HepG2 (cell line): Measurements from ENCODE around the gene CHML. TPM values are rescaled to one million over a fixed set of nuclear protein-coding genes. Genes with fewer than 3 reads are reported as not detected.

ENCODE experiments used
- ATAC-seq: fragments of 200-7000 bp; cut with Tn5 transposase; 3 replicates; pipeline ENCODE4 v1.9.1; 2020; ENCODE audit warnings: mild to moderate bottlenecking, moderate library complexity
- BruUV-seq: library from RNA; stranded (reverse); fragments of 400-500 nt; replicated peaks from 2 replicates; lab custom pipeline; 2021; lab: Mats Ljungman, UMichigan
- CTCF ChIA-PET: fragments of 300-600 bp; formaldehyde crosslinking; extraction: SDS; loops from one replicate; lab custom pipeline; 2021; ENCODE audit warnings: low total read pairs, inconsistent platforms, low intra/inter-chr PET ratio; lab: Yijun Ruan, JAX
- POLR2A ChIA-PET: fragments of 350-600 bp; sonication (Branson Sonifier 250); formaldehyde crosslinking; loops from one replicate; lab custom pipeline; 2020; ENCODE audit warnings: antibody characterized with exemption, inconsistent platforms; lab: Yijun Ruan, JAX
- DNase-seq: peaks from one replicate; pipeline ENCODE4 v3.0.0-alpha.2; 2015; ENCODE audit warnings: low spot score
- FAIRE-seq: peaks from 3 replicates; lab custom pipeline; 2011; peaks lifted over from hg19 to GRCh38; lab: Jason Lieb, UNC
- H2AFZ ChIP-seq: one replicate; pipeline ENCODE4 v1.6.1; 2011; ENCODE audit warnings: low read length, inconsistent platforms
- H3K27ac ChIP-seq: fragments of 300-600 bp; 3 replicates; pipeline ENCODE4 v1.8.0; 2011; ENCODE audit warnings: mixed run types, mild to moderate bottlenecking, mixed read lengths, low read length, inconsistent platforms; ENCODE audit not compliant: insufficient read depth; ENCODE audit errors: extremely low read length
- H3K27me3 ChIP-seq, 2 experiments: fragments of 200-600 bp in 1 of 2; 2 replicates in 1 of 2; 3 replicates in 1 of 2; pipeline versions ENCODE4 v1.6.0 to v1.8.0; 2011; ENCODE audit warnings: low read length in 2 of 2, mild to moderate bottlenecking in 2 of 2, moderate library complexity in 2 of 2, inconsistent platforms in 1 of 2; ENCODE audit not compliant: insufficient read depth in 2 of 2, control insufficient read depth in 1 of 2
- H3K36me3 ChIP-seq, 2 experiments: fragments of 200-600 bp in 1 of 2; replicated peaks in 1 of 2; 2 replicates in 1 of 2; 3 replicates in 1 of 2; pipeline versions ENCODE4 v1.5.1 to v1.8.0; 2011; ENCODE audit warnings: low read length in 2 of 2, inconsistent platforms in 1 of 2; ENCODE audit not compliant: insufficient read depth in 2 of 2, control insufficient read depth in 1 of 2
- H3K4me1 ChIP-seq: 2 replicates; pipeline ENCODE4 v1.5.1; 2012; ENCODE audit warnings: low read length, inconsistent platforms; ENCODE audit not compliant: insufficient read depth
- H3K4me2 ChIP-seq: 2 replicates; pipeline ENCODE4 v1.6.0; 2011; ENCODE audit warnings: low read depth, low read length, inconsistent platforms
- H3K4me3 ChIP-seq, 3 experiments: fragments of 200-600 bp in 1 of 3; sonication (generic), shearing (Covaris generic) in 1 of 3; replicated peaks in 1 of 3; 2 replicates each; pipeline ENCODE4 v1.5.1; 2011 to 2016; ENCODE audit warnings: low read length in 3 of 3, inconsistent platforms in 2 of 3, low read depth in 2 of 3, mild to moderate bottlenecking in 2 of 3, control low read depth in 1 of 3, mixed read lengths in 1 of 3; ENCODE audit not compliant: insufficient read depth in 1 of 3
- H3K79me2 ChIP-seq: one replicate; pipeline ENCODE4 v1.6.1; 2011; ENCODE audit warnings: low read length, inconsistent platforms; ENCODE audit not compliant: insufficient read depth
- H3K9ac ChIP-seq: 2 replicates; pipeline ENCODE4 v1.6.0; 2011; ENCODE audit warnings: mild to moderate bottlenecking, low read depth, low read length, inconsistent platforms; ENCODE audit not compliant: insufficient read depth
- H3K9me3 ChIP-seq: 2 replicates; pipeline ENCODE4 v1.5.1; 2012; ENCODE audit warnings: mild to moderate bottlenecking, low read length
- H4K20me1 ChIP-seq: 2 replicates; pipeline ENCODE4 v1.6.0; 2011; ENCODE audit warnings: inconsistent platforms, mild to moderate bottlenecking, low read length, moderate library complexity; ENCODE audit not compliant: insufficient read depth
- EP300 ChIP-seq, 3 experiments: sonication (generic) in 1 of 3; formaldehyde crosslinking in 1 of 3; IDR thresholded peaks; 2 replicates each; pipeline versions ENCODE4 v1.5.1 to v1.6.1; 2011 to 2020; ENCODE audit warnings: low read depth in 2 of 3, low read length in 2 of 3, borderline replicate concordance in 1 of 3, improper control_type of control experiment in 1 of 3, mild to moderate bottlenecking in 1 of 3, missing genetic modification reagents in 1 of 3, moderate library complexity in 1 of 3
- MED1 ChIP-seq: sonication (generic); formaldehyde crosslinking; IDR thresholded peaks from 2 replicates; pipeline ENCODE4 v1.4.0; 2020; ENCODE audit warnings: missing genetic modification reagents
- NCOA2 ChIP-seq: sonication (generic); formaldehyde crosslinking; IDR thresholded peaks from 2 replicates; pipeline ENCODE4 v1.8.0; 2022; ENCODE audit warnings: inconsistent platforms
- PAX8 ChIP-seq: sonication (generic); formaldehyde crosslinking; IDR thresholded peaks from 2 replicates; pipeline ENCODE4 v1.8.0; 2022; ENCODE audit warnings: mild to moderate bottlenecking, missing genetic modification reagents, borderline replicate concordance
- SAP130 ChIP-seq: IDR thresholded peaks from 2 replicates; pipeline ENCODE4 v1.6.1; 2016; ENCODE audit warnings: low read depth
- SKI ChIP-seq: fragments of 450-650 bp; IDR thresholded peaks from one replicate; pipeline ENCODE4 v1.6.1; 2018; ENCODE audit warnings: mild to moderate bottlenecking; ENCODE audit not compliant: partially characterized antibody
- SKIL ChIP-seq: sonication (generic); formaldehyde crosslinking; IDR thresholded peaks from 2 replicates; pipeline ENCODE4 v1.8.0; 2022; ENCODE audit warnings: missing genetic modification reagents, mild to moderate bottlenecking, moderate library complexity, borderline replicate concordance
- SRY ChIP-seq: sonication (generic); formaldehyde crosslinking; IDR thresholded peaks from 2 replicates; pipeline ENCODE4 v1.8.0; 2022; ENCODE audit warnings: mild to moderate bottlenecking, missing genetic modification reagents
- TBX2 ChIP-seq: sonication (generic); formaldehyde crosslinking; IDR thresholded peaks from 2 replicates; pipeline ENCODE4 v1.5.0; 2020; ENCODE audit warnings: missing genetic modification reagents, mild to moderate bottlenecking, borderline replicate concordance
- TBX3 ChIP-seq: fragments of 450-650 bp; IDR thresholded peaks from 2 replicates; pipeline ENCODE4 v1.6.1; 2017; ENCODE audit warnings: antibody characterized with exemption, mild to moderate bottlenecking, inconsistent platforms, borderline replicate concordance
- ZNF225 ChIP-seq: sonication (generic); formaldehyde crosslinking; IDR thresholded peaks from 2 replicates; pipeline ENCODE4 v1.4.0; 2020; ENCODE audit warnings: mild to moderate bottlenecking, missing genetic modification reagents
- WGBS: methylation state at CpG from one replicate; pipeline ENCODE4 v1.1.6; 2017; ENCODE audit warnings: low lambda C conversion rate; 5-methylcytosine and 5-hydroxymethylcytosine counted together
- in situ Hi-C: cut with HindIII; loops from 2 replicates; pipeline ENCODE4 v1.10.0; 2017; ENCODE audit warnings: low pct_unique_long_range_greater_than_20kb; ENCODE audit not compliant: extremely low pct_ligation_motif_present
- intact Hi-C: fragments of 100-400 bp; cut with micrococcal nuclease; formaldehyde crosslinking; loops from one replicate; pipeline ENCODE4 v1.10.0; 2022; ENCODE audit not compliant: unreplicated experiment
- polyA plus RNA-seq, 8 experiments: library from polyadenylated mRNA; depleted of rRNA in 3 of 8; stranded (reverse) in 7 of 8; unstranded in 1 of 8; fragments of >200 nt; fragmentation: Illumina TruSeq in 4 of 8; extraction: Trizol in 4 of 8; gene quantifications; 2 replicates each; pipeline versions ENCODE4 v1.2.1 to v1.2.3, GENCODE V29; 2011 to 2016; ENCODE audit warnings: low read depth in 4 of 8, missing spikeins in 1 of 8, mixed read lengths in 1 of 8; ENCODE audit not compliant: insufficient read depth in 1 of 8
- total RNA-seq, 5 experiments: library from RNA; depleted of rRNA; stranded (reverse); fragments of >200 nt; fragmentation: Illumina TruSeq; extraction: Trizol; gene quantifications; 2 replicates each; pipeline ENCODE4 v1.2.3, GENCODE V29; 2016; ENCODE audit warnings: low read depth in 1 of 5
- TF ChIP-seq, protein P1 (sequence below), 2 experiments: sonication (generic) in 1 of 2; formaldehyde crosslinking in 1 of 2; IDR thresholded peaks; 2 replicates each; pipeline versions ENCODE4 v1.4.0 to v1.6.1; 2016 to 2020; ENCODE audit warnings: borderline replicate concordance in 1 of 2, low read depth in 1 of 2, mild to moderate bottlenecking in 1 of 2, missing genetic modification reagents in 1 of 2
- TF ChIP-seq, protein P2 (sequence below): sonication (generic); formaldehyde crosslinking; conservative IDR thresholded peaks from 2 replicates; pipeline ENCODE4 v1.4.0; 2020; ENCODE audit warnings: missing genetic modification reagents

The CHML gene
- total and polyA plus RNA-seq, 2 of the 13 experiments (the other 11 are each of a cell fraction or from before 2014, with no cell fraction given), result 5.2 to 16.7 TPM

- TF ChIP-seq PAX8, result no peak
Measured at GRCh38 chr1:241674805-241675384, 34.7 kb upstream of the CHML start (continued).

- H2AFZ ChIP-seq, result no peak overlapping the region
- 0% methylated on average over 1 of the region's 1 CpG for WGBS
- ATAC-seq (peak; percentile 96), DNase-seq (peak; percentile 65), FAIRE-seq (no peak)
- peaks cover 11% of the 10 kb centered on the region for H3K4me1 ChIP-seq
- no peaks in the 10 kb centered on the region for H3K79me2 ChIP-seq
- H3K27ac ChIP-seq, result no peak overlapping the region
- H3K9ac ChIP-seq, result no peak overlapping the region
- no TSS peak for BruUV-seq
- intact Hi-C loops, result no loop called here
- ChIA-PET CTCF (no interaction called here), POLR2A (interaction anchor here (1.4 kb wide), 1 partner anchor 31 kb away, joined by 6 read pairs; the partner anchor contains the start of genes CHML and OPN3)
- no peaks in the 10 kb centered on the region for H3K9me3 ChIP-seq
- in situ Hi-C loops, result no loop called here
- H3K27me3 ChIP-seq, result no peaks in the 10 kb centered on the region
- H3K4me3 ChIP-seq, result no peak overlapping the region
- no peaks in the 10 kb centered on the region for H3K36me3 ChIP-seq
- no peaks in the 10 kb centered on the region for H4K20me1 ChIP-seq
- H3K4me2 ChIP-seq, result no peak overlapping the region
- TF ChIP-seq MED1 (0 out of 2 replicates have a peak, but pooled peaks have one; percentile 24), TBX2 (CRISPR knock-in tag) (peak; percentile 40; the same call in 1 of the 2 replicates), NCOA2 (CRISPR knock-in tag) (0 out of 2 replicates have a peak, but pooled peaks have one; percentile 11), SAP130 (0 out of 2 replicates have a peak, but pooled peaks have one; percentile 8), SRY (CRISPR knock-in tag) (no peak), SKI (peak; percentile 79), ZNF225 (CRISPR knock-in tag) (no peak), EP300 (IDR thresholded peaks at IDR 0.05; ENCODE audit: low read depth in 2 of 2, low read length in 2 of 2) (0 out of 4 replicates have a peak, but pooled peaks of 1 of the 2 experiments have one; percentile 7), EP300 (CRISPR knock-in tag; IDR thresholded peaks at IDR 0.05; ENCODE audit: borderline replicate concordance) (no peak), TBX3 (peak; percentile 36; the same call in 1 of the 2 replicates), SKIL (CRISPR knock-in tag) (peak; percentile 62; the same call in 1 of the 2 replicates)
- TF ChIP-seq, protein P1, sequence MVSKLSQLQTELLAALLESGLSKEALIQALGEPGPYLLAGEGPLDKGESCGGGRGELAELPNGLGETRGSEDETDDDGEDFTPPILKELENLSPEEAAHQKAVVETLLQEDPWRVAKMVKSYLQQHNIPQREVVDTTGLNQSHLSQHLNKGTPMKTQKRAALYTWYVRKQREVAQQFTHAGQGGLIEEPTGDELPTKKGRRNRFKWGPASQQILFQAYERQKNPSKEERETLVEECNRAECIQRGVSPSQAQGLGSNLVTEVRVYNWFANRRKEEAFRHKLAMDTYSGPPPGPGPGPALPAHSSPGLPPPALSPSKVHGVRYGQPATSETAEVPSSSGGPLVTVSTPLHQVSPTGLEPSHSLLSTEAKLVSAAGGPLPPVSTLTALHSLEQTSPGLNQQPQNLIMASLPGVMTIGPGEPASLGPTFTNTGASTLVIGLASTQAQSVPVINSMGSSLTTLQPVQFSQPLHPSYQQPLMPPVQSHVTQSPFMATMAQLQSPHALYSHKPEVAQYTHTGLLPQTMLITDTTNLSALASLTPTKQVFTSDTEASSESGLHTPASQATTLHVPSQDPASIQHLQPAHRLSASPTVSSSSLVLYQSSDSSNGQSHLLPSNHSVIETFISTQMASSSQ (IDR thresholded peaks at IDR 0.05; ENCODE audit: low read depth), result peak; percentile 79
- TF ChIP-seq, protein P1 (CRISPR knock-in tag; IDR thresholded peaks at IDR 0.05; ENCODE audit: borderline replicate concordance), result peak; percentile 73; the same call in 1 of the 2 replicates
- TF ChIP-seq, protein P2, sequence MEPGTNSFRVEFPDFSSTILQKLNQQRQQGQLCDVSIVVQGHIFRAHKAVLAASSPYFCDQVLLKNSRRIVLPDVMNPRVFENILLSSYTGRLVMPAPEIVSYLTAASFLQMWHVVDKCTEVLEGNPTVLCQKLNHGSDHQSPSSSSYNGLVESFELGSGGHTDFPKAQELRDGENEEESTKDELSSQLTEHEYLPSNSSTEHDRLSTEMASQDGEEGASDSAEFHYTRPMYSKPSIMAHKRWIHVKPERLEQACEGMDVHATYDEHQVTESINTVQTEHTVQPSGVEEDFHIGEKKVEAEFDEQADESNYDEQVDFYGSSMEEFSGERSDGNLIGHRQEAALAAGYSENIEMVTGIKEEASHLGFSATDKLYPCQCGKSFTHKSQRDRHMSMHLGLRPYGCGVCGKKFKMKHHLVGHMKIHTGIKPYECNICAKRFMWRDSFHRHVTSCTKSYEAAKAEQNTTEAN (CRISPR knock-in tag), result no peak
Measured at GRCh38 chr1:241672301-241672700, 32.1 kb upstream of the CHML start.
